A549 (cell line): Measurements from ENCODE around the gene DUSP9. TPM values are rescaled to one million over a fixed set of nuclear protein-coding genes. Genes with fewer than 3 reads are reported as not detected.

Source experiments
- ATAC-seq, 2 experiments: fragments of 200-7000 bp in 1 of 2; fragments of >200 bp in 1 of 2; cut with Nextera tagmentation in 1 of 2; cut with Tn5 transposase in 1 of 2; 3 replicates each; pipeline versions ENCODE4 v1.8.0 to v1.9.1; 2018 to 2020; ENCODE audit warnings: mild to moderate bottlenecking in 1 of 2, moderate library complexity in 1 of 2
- CTCF ChIA-PET: fragments of 300-600 bp; sonication (Branson Sonifier 250); formaldehyde crosslinking; extraction: SDS; loops from one replicate; lab custom pipeline; 2021; ENCODE audit warnings: antibody characterized with exemption, inconsistent platforms; lab: Yijun Ruan, JAX
- POLR2A ChIA-PET: fragments of 350-600 bp; formaldehyde crosslinking; extraction: SDS; loops from one replicate; lab custom pipeline; 2021; ENCODE audit warnings: antibody characterized with exemption, inconsistent platforms; lab: Yijun Ruan, JAX
- DNase-seq, 2 experiments: peaks; one replicate each; pipeline versions ENCODE4 v3.0.0 to v3.0.0-alpha.2; 2011 to 2016; ENCODE audit warnings: low read depth in 1 of 2, low spot score in 1 of 2
- FAIRE-seq: peaks from 2 replicates; lab custom pipeline; 2011; peaks lifted over from hg19 to GRCh38; lab: Jason Lieb, UNC
- H3K27ac ChIP-seq, 2 experiments: fragments of >200 bp; sonication (Bioruptor Twin); formaldehyde crosslinking; 3 replicates each; pipeline ENCODE4 v1.5.1; 2016 to 2017
- H3K4me1 ChIP-seq: fragments of >200 bp; sonication (Bioruptor Twin); formaldehyde crosslinking; 3 replicates; pipeline ENCODE4 v1.6.1; 2016
- H3K4me2 ChIP-seq: fragments of >200 bp; sonication (Bioruptor Twin); formaldehyde crosslinking; 3 replicates; pipeline ENCODE4 v1.6.1; 2016
- H3K4me3 ChIP-seq: fragments of >200 bp; sonication (Bioruptor Twin); formaldehyde crosslinking; 3 replicates; pipeline ENCODE4 v1.5.1; 2016
- H3K9me3 ChIP-seq: fragments of >200 bp; sonication (Bioruptor Twin); formaldehyde crosslinking; 3 replicates; pipeline ENCODE4 v1.6.1; 2016
- ATOH8 ChIP-seq: fragments of 250-450 bp; sonication (Bioruptor Pico); IDR thresholded peaks from 2 replicates; pipeline ENCODE4 v1.5.0; 2020; ENCODE audit warnings: low read depth, mild to moderate bottlenecking, moderate library complexity
- CEBPB ChIP-seq, 2 experiments: fragments of >200 bp in 1 of 2; sonication (Bioruptor Twin) in 1 of 2; formaldehyde crosslinking in 1 of 2; IDR thresholded peaks; 2 replicates each; pipeline ENCODE4 v1.6.1; 2012 to 2016
- CHD4 ChIP-seq: fragments of 200-600 bp; sonication (generic); IDR thresholded peaks from 2 replicates; pipeline ENCODE4 v1.6.1; 2016; ENCODE audit warnings: antibody characterized with exemption, mild to moderate bottlenecking, borderline replicate concordance
- CTCF ChIP-seq: fragments of >200 bp; sonication (Bioruptor Twin); formaldehyde crosslinking; IDR thresholded peaks from 3 replicates; pipeline ENCODE4 v1.5.1; 2016
- ESRRA ChIP-seq: fragments of 150-350 bp; IDR thresholded peaks from 2 replicates; pipeline ENCODE4 v1.6.1; 2014; ENCODE audit warnings: mild to moderate bottlenecking, low read length, borderline replicate concordance
- FOXS1 ChIP-seq: fragments of 250-450 bp; sonication (Bioruptor Pico); IDR thresholded peaks from 2 replicates; pipeline ENCODE4 v1.5.0; 2020; ENCODE audit warnings: mild to moderate bottlenecking, moderate library complexity
- GATA3 ChIP-seq: IDR thresholded peaks from 2 replicates; pipeline ENCODE4 v1.6.1; 2012; ENCODE audit warnings: borderline replicate concordance
- HOXB13 ChIP-seq: fragments of 250-450 bp; sonication (Bioruptor Pico); IDR thresholded peaks from 2 replicates; pipeline ENCODE4 v1.5.0; 2020; ENCODE audit warnings: low read depth, mild to moderate bottlenecking, moderate library complexity
- JUN ChIP-seq, 2 experiments: fragments of >200 bp; sonication (Bioruptor Twin); formaldehyde crosslinking; IDR thresholded peaks; 2 replicates in 1 of 2; 3 replicates in 1 of 2; pipeline ENCODE4 v1.6.1; 2016 to 2017
- JUNB ChIP-seq: fragments of >200 bp; sonication (Bioruptor Twin); formaldehyde crosslinking; IDR thresholded peaks from 2 replicates; pipeline ENCODE4 v1.6.1; 2016
- MAFK ChIP-seq: fragments of 450-650 bp; IDR thresholded peaks from 2 replicates; pipeline ENCODE4 v1.6.1; 2014; ENCODE audit not compliant: partially characterized antibody
- MAX ChIP-seq: IDR thresholded peaks from 2 replicates; pipeline ENCODE4 v1.6.1; 2012
- MAZ ChIP-seq: fragments of 150-350 bp; IDR thresholded peaks from 2 replicates; pipeline ENCODE4 v1.6.1; 2014; ENCODE audit warnings: antibody characterized with exemption, low read depth, low read length, borderline replicate concordance
- MYC ChIP-seq: IDR thresholded peaks from 2 replicates; pipeline ENCODE4 v1.6.1; 2012; ENCODE audit warnings: mild to moderate bottlenecking, inconsistent platforms, low read length, improper control_type of control experiment, borderline replicate concordance
- NFE2L2 ChIP-seq: fragments of 150-350 bp; conservative IDR thresholded peaks from 2 replicates; pipeline ENCODE4 v1.6.1; 2014; ENCODE audit warnings: low read length
- POLR2A ChIP-seq: IDR thresholded peaks from 2 replicates; pipeline ENCODE4 v1.6.1; 2012; ENCODE audit warnings: mild to moderate bottlenecking, low read length
- RAD21 ChIP-seq, 2 experiments: fragments of >200 bp in 1 of 2; sonication (Bioruptor Twin) in 1 of 2; formaldehyde crosslinking in 1 of 2; IDR thresholded peaks in 1 of 2; conservative IDR thresholded peaks in 1 of 2; 2 replicates in 1 of 2; 3 replicates in 1 of 2; pipeline ENCODE4 v1.6.1; 2012 to 2018; ENCODE audit warnings: inconsistent platforms in 1 of 2
- RCOR1 ChIP-seq: fragments of 150-350 bp; IDR thresholded peaks from 2 replicates; pipeline ENCODE4 v1.6.1; 2014; ENCODE audit warnings: antibody characterized with exemption, low read length, low read depth
- REST ChIP-seq: fragments of 200-600 bp; sonication (generic); IDR thresholded peaks from 2 replicates; pipeline ENCODE4 v1.6.1; 2016; ENCODE audit warnings: antibody characterized with exemption, mild to moderate bottlenecking, moderate library complexity
- SMC3 ChIP-seq: fragments of >200 bp; sonication (Bioruptor Twin); formaldehyde crosslinking; IDR thresholded peaks from 3 replicates; pipeline ENCODE4 v1.6.1; 2018; ENCODE audit warnings: inconsistent platforms
- SREBF2 ChIP-seq: fragments of 450-650 bp; IDR thresholded peaks from 2 replicates; pipeline ENCODE4 v1.6.1; 2014; ENCODE audit warnings: mild to moderate bottlenecking, moderate library complexity
- ZFP36 ChIP-seq: fragments of 450-650 bp; IDR thresholded peaks from 2 replicates; pipeline ENCODE4 v1.6.1; 2014; ENCODE audit warnings: borderline replicate concordance; ENCODE audit not compliant: partially characterized antibody
- ZSCAN20 ChIP-seq: fragments of 250-450 bp; sonication (Bioruptor Pico); IDR thresholded peaks from 2 replicates; pipeline ENCODE4 v1.8.0; 2022; ENCODE audit warnings: mild to moderate bottlenecking, moderate library complexity
- WGBS: methylation state at CpG from one replicate; pipeline ENCODE4 v1.1.6; 2017; ENCODE audit errors: missing lambda C conversion rate; 5-methylcytosine and 5-hydroxymethylcytosine counted together
- polyA plus RNA-seq, 4 experiments: library from polyadenylated mRNA; depleted of rRNA in 3 of 4; stranded (reverse); fragments of >200 nt; fragmentation: RNase III in 1 of 4; extraction: RNeasy Plus Mini Kit Qiagen cat#74134 plus additional on column Dnase treatment in 1 of 4; gene quantifications; 2 replicates in 3 of 4; 3 replicates in 1 of 4; pipeline ENCODE4 v1.2.3, GENCODE V29; 2011 to 2017

Gene DUSP9
- polyA plus RNA-seq, 2 of the 4 experiments (the other 2 are of a cell fraction) = 0.75 to 1.6 TPM

- Histone ChIP-seq H3K9me3 (no peaks in the 10 kb centered on the region), H3K27ac (no peak overlapping the region), H3K4me1 (peaks cover 30% of the 10 kb centered on the region; the same call in 2 of the 3 replicates), H3K4me2 (peak overlapping the region; percentile 96), H3K4me3 (0 out of 3 replicates have a peak overlapping the region, but pooled peaks have one; percentile 59)
- WGBS = 58% methylated on average over 5 of the region's 8 CpGs
- no peak for TF ChIP-seq CHD4
- no peak for TF ChIP-seq HOXB13 (CRISPR knock-in tag)
- no peak for TF ChIP-seq MAZ
- TF ChIP-seq REST = no peak
- TF ChIP-seq CTCF = no peak
- TF ChIP-seq ESRRA = no peak
- TF ChIP-seq ZSCAN20 (CRISPR knock-in tag) = no peak
- no peak for TF ChIP-seq SMC3
- TF ChIP-seq MAX = no peak
- TF ChIP-seq FOXS1 (CRISPR knock-in tag) = no peak
- TF ChIP-seq SREBF2 = no peak
- TF ChIP-seq NFE2L2 = no peak
- TF ChIP-seq ZFP36 = no peak
- TF ChIP-seq RAD21 (conservative IDR thresholded peaks at IDR 0.05 in 1 of 2, IDR thresholded peaks at IDR 0.05 in 1 of 2) = no peak
- TF ChIP-seq GATA3 = no peak
- TF ChIP-seq MAFK = no peak
- ChIA-PET POLR2A (no interaction called here), CTCF (interaction anchor here (1.1 to 1.9 kb wide), 3 partner anchors 9 to 32 kb away, joined by 3 to 11 read pairs (median 4); no protein-coding TSS in a partner anchor)
- DNase-seq (no peak), FAIRE-seq (no peak), ATAC-seq (no peak)
Measured at GRCh38 chrX:153641627-153642026, 5.4 kb upstream of the DUSP9 start.

- DNase-seq (no peak), FAIRE-seq (no peak), ATAC-seq (peak in 1 of 2 experiments; percentile 15; a peak in 2 of 6 replicates)
- Histone ChIP-seq H3K27ac (peak overlapping the region in 1 of 2 experiments; percentile 45; a peak in 3 of 6 replicates), H3K9me3 (no peaks in the 10 kb centered on the region), H3K4me1 (peaks cover 31% of the 10 kb centered on the region; the same call in 2 of the 3 replicates), H3K4me2 (peak overlapping the region; percentile 96), H3K4me3 (peak overlapping the region; percentile 59)
- CTCF ChIA-PET = interaction anchor here (0.5 to 5.3 kb wide), 6 partner anchors 12 to 103 kb away, joined by 3 to 58 read pairs (median 5); no protein-coding TSS in a partner anchor
- POLR2A ChIA-PET = no interaction called here
- TF ChIP-seq CEBPB (IDR thresholded peaks at IDR 0.05) (no peak), RCOR1 (no peak), JUNB (no peak), POLR2A (no peak), SMC3 (no peak), ATOH8 (CRISPR knock-in tag) (no peak), MYC (no peak), JUN (IDR thresholded peaks at IDR 0.05) (no peak)
- WGBS = no CpG with 5 or more reads among the region's 62 CpGs
Measured at GRCh38 chrX:153642051-153642654, 4.8 kb upstream of the DUSP9 start.
